Mucosa of descending colon (tissue), 3 donors: ENCODE results near the gene KRTAP4-9. TPM values are rescaled to one million over a fixed set of nuclear protein-coding genes. Genes with fewer than 3 reads are reported as not detected.
"Not testable (repeated sequence)": the region's sequence is repeated elsewhere in the genome, so short reads cannot be mapped to it uniquely, and the experiment has no call there.

Experiments used
- ATAC-seq: fragments of 200-7000 bp; cut with Tn5 transposase; one replicate; pipeline ENCODE4 v1.9.1; 2020; ENCODE audit warnings: mild to moderate bottlenecking, moderate library complexity
- DNase-seq, 3 donors: peaks; one replicate each; pipeline ENCODE4 v3.0.0-alpha.2; 2020
- H3K36me3 ChIP-seq: fragments of 200-600 bp; one replicate; pipeline ENCODE4 v1.8.0; 2021; ENCODE audit warnings: low read depth, mild to moderate bottlenecking
- H3K4me1 ChIP-seq: fragments of 200-600 bp; one replicate; pipeline ENCODE4 v1.8.0; 2021; ENCODE audit warnings: low read depth, mild to moderate bottlenecking
- H3K4me3 ChIP-seq: fragments of 200-600 bp; one replicate; pipeline ENCODE4 v1.8.0; 2021; ENCODE audit warnings: mild to moderate bottlenecking
- H3K9me3 ChIP-seq: fragments of 200-600 bp; one replicate; pipeline ENCODE4 v1.8.0; 2021; ENCODE audit warnings: mild to moderate bottlenecking
- CTCF ChIP-seq: fragments of 200-600 bp; IDR thresholded peaks from one replicate; pipeline ENCODE4 v1.8.0; 2022; ENCODE audit warnings: antibody characterized with exemption, mild to moderate bottlenecking
- intact Hi-C, 2 donors: fragments of 100-400 bp; cut with DNase I in 1 of 2; cut with micrococcal nuclease in 1 of 2; formaldehyde crosslinking; loops; one replicate each; pipeline versions ENCODE4 v1.11.0 to v1.11.1; 2022; cut with DNase I, micrococcal nuclease
- total RNA-seq, 3 donors: library from RNA; stranded (reverse); fragmentation: NEBNext Ultra II Directional in 2 of 3; extraction: Animal tissue kit (Norgen Biotek cat#: 25700) in 2 of 3; gene quantifications; one replicate each; pipeline versions ENCODE4 v1.2.1 to v1.2.4, GENCODE V29; 2021 to 2023
- donor health status: DM: no; HTN: no; CAD: no; lungs with moderate emphysema.
- donor health status: DM: no; HTN: no; CAD: no.
- donor health status: DM: no; HTN: yes; CAD: no.

Gene KRTAP4-9
- total RNA-seq, 3 donors from 2014 or later: not detected

GRCh38 chr17:41096055-41096454, 9.1 kb upstream of the KRTAP4-9 start:
- no peak for DNase-seq
- no peaks in the 10 kb centered on the region for H3K9me3 ChIP-seq
- H3K4me3 ChIP-seq: no peak overlapping the region
- H3K4me1 ChIP-seq: no peaks in the 10 kb centered on the region
- H3K36me3 ChIP-seq: no peaks in the 10 kb centered on the region
- intact Hi-C loops: no loop called here
- ATAC-seq: no peak
- TF ChIP-seq CTCF: no peak

- DNase-seq (no peak), ATAC-seq (no peak)
- H3K4me3 ChIP-seq: no peak within 1 kb of the TSS
- intact Hi-C loops: no loop called here
- no peaks in the 10 kb centered on the region for H3K9me3 ChIP-seq
- no peaks in the 10 kb centered on the region for H3K4me1 ChIP-seq
- H3K36me3 ChIP-seq: no peaks in the 10 kb centered on the region
- TF ChIP-seq CTCF: no peak
These were observed 7.1 kb upstream of the KRTAP4-9 start, which contains the start of gene KRTAP4-8 for GRCh38 chr17:41098042-41098441. Gene KRTAP4-8 (minus strand): TSS chr17:41098142. CDS start chr17:41098084, 58 bp downstream.

GRCh38 chr17:41098481-41098880, 6.7 kb upstream of the KRTAP4-9 start:
- H3K36me3 ChIP-seq: no peaks in the 10 kb centered on the region
- no peak for TF ChIP-seq CTCF
- intact Hi-C loops: no loop called here
- H3K9me3 ChIP-seq: no peaks in the 10 kb centered on the region
- H3K4me3 ChIP-seq: no peak overlapping the region
- ATAC-seq (no peak), DNase-seq (no peak)
- no peaks in the 10 kb centered on the region for H3K4me1 ChIP-seq

- ATAC-seq, DNase-seq, H3K36me3 ChIP-seq, H3K4me3 ChIP-seq, H3K9me3 ChIP-seq, H3K4me1 ChIP-seq, intact Hi-C loops: not testable (repeated sequence)
These were observed 5.3 kb upstream of the KRTAP4-9 start for GRCh38 chr17:41099682-41100480.

- ATAC-seq (no peak), DNase-seq (no peak)
- no peak for TF ChIP-seq CTCF
These were observed 3.5 kb upstream of the KRTAP4-9 start, which contains the start of gene KRTAP4-16 for GRCh38 chr17:41101586-41102259. Gene KRTAP4-16 (minus strand): TSS chr17:41102209. CDS start chr17:41102209, 0 bp downstream.

GRCh38 chr17:41103896-41104295, 1.3 kb upstream of the KRTAP4-9 start:
- DNase-seq (no peak), ATAC-seq (no peak)
- Histone ChIP-seq H3K9me3 (no peaks in the 10 kb centered on the region), H3K4me1 (no peaks in the 10 kb centered on the region), H3K4me3 (no peak overlapping the region), H3K36me3 (no peaks in the 10 kb centered on the region)
- TF ChIP-seq CTCF: no peak
- intact Hi-C loops: no loop called here

More at GRCh38 chr17:41101586-41102259, 3.5 kb upstream of the KRTAP4-9 start, which contains the start of gene KRTAP4-16:
- H3K4me1 ChIP-seq: no peaks in the 10 kb centered on the region
- H3K9me3 ChIP-seq: no peaks in the 10 kb centered on the region
- intact Hi-C loops: no loop called here
- H3K4me3 ChIP-seq: no peak within 1 kb of the TSS
- H3K36me3 ChIP-seq: no peaks in the 10 kb centered on the region

- DNase-seq, H3K9me3 ChIP-seq, H3K36me3 ChIP-seq, ATAC-seq, H3K4me3 ChIP-seq, intact Hi-C loops, H3K4me1 ChIP-seq: not testable (repeated sequence)
These were observed 677 bp upstream of the KRTAP4-9 start for GRCh38 chr17:41104386-41105038.
